OCI-LY3 (cell line): Measurements from ENCODE around the gene BHLHE41.

Experiments used
- H2AFZ ChIP-seq: fragments of 200-600, 300-600 bp; shearing (Covaris generic); 2 replicates; pipeline ENCODE4 v1.6.0; 2014; ENCODE audit warnings: antibody characterized with exemption, low read depth, low read length
- H3K27ac ChIP-seq: fragments of 200-600, 300-600 bp; sonication (generic); 2 replicates; pipeline ENCODE4 v1.5.1; 2014; ENCODE audit warnings: mild to moderate bottlenecking, low read length, moderate library complexity, mixed read lengths
- H3K27me3 ChIP-seq: fragments of 200-600, 300-600 bp; sonication (generic); 2 replicates; pipeline ENCODE4 v1.6.1; 2014; ENCODE audit warnings: low read depth, low read length, mixed read lengths
- H3K36me3 ChIP-seq: fragments of 200-600, 300-600 bp; sonication (generic); replicated peaks from 2 replicates; pipeline ENCODE3; 2014; ENCODE audit warnings: low read depth, low read length, mixed read lengths
- H3K4me1 ChIP-seq: fragments of 300-600, 200-600 bp; sonication (generic); 2 replicates; pipeline ENCODE4 v1.6.1; 2014; ENCODE audit warnings: low read length, mixed read lengths
- H3K4me2 ChIP-seq: fragments of 200-600, 300-600 bp; sonication (generic); 2 replicates; pipeline ENCODE4 v1.6.1; 2014; ENCODE audit warnings: low read length, mixed read lengths
- H3K4me3 ChIP-seq: fragments of 300-600, 200-600 bp; sonication (generic); 2 replicates; pipeline ENCODE4 v1.5.1; 2014; ENCODE audit warnings: antibody characterized with exemption, mild to moderate bottlenecking, low read length, moderate library complexity
- H3K79me2 ChIP-seq: fragments of 300-600, 200-600 bp; shearing (Covaris generic); 2 replicates; pipeline ENCODE4 v1.6.1; 2014; ENCODE audit warnings: mild to moderate bottlenecking, low read length, mixed read lengths
- H3K9ac ChIP-seq: fragments of 300-600, 200-600 bp; shearing (Covaris generic); 2 replicates; pipeline ENCODE4 v1.6.0; 2014; ENCODE audit warnings: mild to moderate bottlenecking, low read length, moderate library complexity
- H3K9me3 ChIP-seq: fragments of 200-600, 300-600 bp; shearing (Covaris generic); 2 replicates; pipeline ENCODE4 v1.6.1; 2014; ENCODE audit warnings: low read length, mixed read lengths; ENCODE audit not compliant: insufficient read depth
- H4K20me1 ChIP-seq: fragments of 200-600, 300-600 bp; sonication (generic); 2 replicates; pipeline ENCODE4 v1.6.1; 2016; ENCODE audit warnings: low read length, mixed read lengths; ENCODE audit not compliant: insufficient read depth
- CTCF ChIP-seq: fragments of 200-600, 300-600 bp; sonication (generic); IDR thresholded peaks from 2 replicates; pipeline ENCODE4 v1.5.1; 2014; ENCODE audit warnings: antibody characterized with exemption, low read length, low read depth
- EZH2phosphoT487 ChIP-seq: fragments of 200-600 bp; shearing (Covaris generic); IDR thresholded peaks from 2 replicates; pipeline ENCODE4 v1.6.1; 2018; ENCODE audit warnings: antibody characterized with exemption, mixed run types, low read depth

Gene BHLHE41

DNA sequence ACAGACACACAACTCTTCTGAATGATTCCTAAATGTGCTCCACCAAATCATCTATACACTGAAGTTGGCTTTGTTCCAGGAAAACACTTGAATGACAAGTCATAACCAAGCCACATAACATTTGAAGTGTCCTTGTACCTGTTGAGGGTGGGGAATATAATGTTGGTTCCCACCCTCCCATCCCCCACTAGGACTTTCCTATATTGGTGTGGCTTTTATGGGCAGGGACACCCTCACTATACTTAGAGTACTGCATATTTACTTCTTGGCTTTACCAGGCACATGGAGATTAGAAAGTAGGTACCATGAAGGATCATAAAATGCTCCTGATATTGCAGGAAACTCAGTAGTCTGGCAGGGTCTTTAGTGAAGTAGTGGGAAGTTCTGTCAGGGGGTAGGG, 9.7 kb upstream of the BHLHE41 start:
- Histone ChIP-seq H3K9me3 (no peaks in the 10 kb centered on the region), H3K27ac (no peak overlapping the region), H2AFZ (no peak overlapping the region), H3K36me3 (no peaks in the 10 kb centered on the region), H3K27me3 (peaks cover 40% of the 10 kb centered on the region), H3K79me2 (no peaks in the 10 kb centered on the region), H3K9ac (no peak overlapping the region), H3K4me3 (no peak overlapping the region), H4K20me1 (no peaks in the 10 kb centered on the region), H3K4me1 (peaks cover 42% of the 10 kb centered on the region), H3K4me2 (no peak overlapping the region)
- TF ChIP-seq EZH2phosphoT487 = no peak
- no peak for TF ChIP-seq CTCF

DNA sequence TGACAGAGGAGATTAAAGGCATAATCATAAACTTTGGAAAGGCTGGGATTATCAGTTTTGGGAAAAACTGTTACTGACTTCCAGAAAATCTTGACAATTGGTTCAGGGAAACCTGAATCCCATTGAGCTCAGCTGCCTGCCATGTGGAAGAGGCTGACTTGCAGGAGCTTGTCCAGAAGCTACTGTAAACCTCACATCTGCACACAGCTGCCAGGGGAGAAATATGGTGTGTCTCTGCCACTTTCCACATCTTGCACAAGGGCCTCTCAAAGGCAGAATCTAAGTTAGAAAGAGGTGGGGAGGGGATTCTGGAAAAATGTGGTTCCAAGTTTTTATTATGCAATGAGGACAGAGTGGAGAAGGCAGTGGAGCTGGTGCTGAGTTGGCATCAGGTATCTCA, 8.7 kb upstream of the BHLHE41 start:
- no peaks in the 10 kb centered on the region for H3K36me3 ChIP-seq
- H3K9ac ChIP-seq = no peak overlapping the region
- no peaks in the 10 kb centered on the region for H3K79me2 ChIP-seq
- TF ChIP-seq EZH2phosphoT487 = no peak
- H3K4me2 ChIP-seq = no peak overlapping the region
- H3K27me3 ChIP-seq = peaks cover 50% of the 10 kb centered on the region
- no peak overlapping the region for H2AFZ ChIP-seq
- peaks cover 42% of the 10 kb centered on the region for H3K4me1 ChIP-seq
- no peak overlapping the region for H3K27ac ChIP-seq
- H4K20me1 ChIP-seq = no peaks in the 10 kb centered on the region
- H3K4me3 ChIP-seq = no peak overlapping the region
- no peaks in the 10 kb centered on the region for H3K9me3 ChIP-seq

DNA sequence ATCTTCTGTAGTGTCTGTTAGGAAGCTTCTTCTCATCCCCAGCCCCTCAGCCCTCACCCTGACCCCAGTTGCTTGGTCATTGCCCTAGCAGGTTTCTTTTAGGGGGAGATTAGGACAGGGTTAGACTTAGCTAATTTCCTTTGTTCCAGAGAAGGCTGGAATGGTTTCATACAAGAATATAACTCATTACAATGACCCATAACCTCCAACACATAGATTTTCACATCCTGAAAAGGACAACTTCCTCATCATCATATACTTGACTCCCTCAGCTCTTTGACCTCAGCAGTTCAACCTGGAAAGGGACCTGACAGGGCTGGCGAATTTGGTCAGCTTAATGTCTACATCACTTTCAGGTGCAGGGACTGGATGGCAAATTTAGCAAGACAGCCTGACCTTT, 8.0 kb upstream of the BHLHE41 start:
- H3K4me1 ChIP-seq = peaks cover 42% of the 10 kb centered on the region
- no peak for TF ChIP-seq EZH2phosphoT487
- no peak for TF ChIP-seq CTCF

GRCh38 chr12:26131936-26132335, 7.1 kb upstream of the BHLHE41 start:
- no peak overlapping the region for H3K27ac ChIP-seq
- H3K4me3 ChIP-seq = no peak overlapping the region
- peaks cover 66% of the 10 kb centered on the region for H3K27me3 ChIP-seq
- peaks cover 42% of the 10 kb centered on the region for H3K4me1 ChIP-seq
- H3K36me3 ChIP-seq = no peaks in the 10 kb centered on the region
- H3K9me3 ChIP-seq = no peaks in the 10 kb centered on the region
- no peak overlapping the region for H2AFZ ChIP-seq
- no peaks in the 10 kb centered on the region for H4K20me1 ChIP-seq
- H3K79me2 ChIP-seq = no peaks in the 10 kb centered on the region
- no peak overlapping the region for H3K4me2 ChIP-seq
- H3K9ac ChIP-seq = no peak overlapping the region
- TF ChIP-seq EZH2phosphoT487 = no peak
- no peak for TF ChIP-seq CTCF

More for the DNA sequence above, 8.0 kb upstream of the BHLHE41 start:
- Histone ChIP-seq H3K27me3 (peaks cover 57% of the 10 kb centered on the region), H2AFZ (no peak overlapping the region), H3K4me2 (no peak overlapping the region), H3K27ac (no peak overlapping the region), H3K36me3 (no peaks in the 10 kb centered on the region), H3K4me3 (no peak overlapping the region), H3K9ac (no peak overlapping the region), H3K79me2 (no peaks in the 10 kb centered on the region), H3K9me3 (no peaks in the 10 kb centered on the region), H4K20me1 (no peaks in the 10 kb centered on the region)

DNA sequence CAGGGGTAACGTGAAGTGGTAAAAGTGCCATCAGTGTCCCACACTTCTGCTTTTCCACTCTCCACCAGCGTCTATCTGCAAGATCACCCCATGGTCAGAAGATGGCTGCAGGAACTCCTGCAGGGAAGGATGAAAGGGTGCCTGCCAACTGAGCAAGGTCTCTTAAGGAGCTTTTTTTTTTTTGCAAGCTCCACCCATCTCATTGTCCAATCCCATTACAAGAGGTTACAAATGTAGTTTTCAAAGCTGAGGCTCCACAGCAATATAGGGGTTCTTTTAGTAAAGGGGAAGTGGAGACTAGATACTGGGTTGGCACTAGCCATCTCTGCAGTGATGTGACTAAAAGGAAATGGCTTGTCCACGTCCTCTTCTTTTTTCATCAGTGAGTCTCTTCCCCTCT, 5.9 kb upstream of the BHLHE41 start:
- H3K9me3 ChIP-seq = no peaks in the 10 kb centered on the region
- no peaks in the 10 kb centered on the region for H3K36me3 ChIP-seq
- H3K4me2 ChIP-seq = peak overlapping the region; percentile 30
- no peaks in the 10 kb centered on the region for H3K79me2 ChIP-seq
- peaks cover 69% of the 10 kb centered on the region for H3K27me3 ChIP-seq
- H2AFZ ChIP-seq = no peak overlapping the region
- no peak for TF ChIP-seq EZH2phosphoT487
- no peak for TF ChIP-seq CTCF
- peaks cover 33% of the 10 kb centered on the region for H3K4me1 ChIP-seq
- H3K9ac ChIP-seq = no peak overlapping the region
- H3K27ac ChIP-seq = no peak overlapping the region
- H3K4me3 ChIP-seq = no peak overlapping the region
- H4K20me1 ChIP-seq = no peaks in the 10 kb centered on the region
